HL-60 (cell line): ENCODE measurements around the gene PRRX1.

ENCODE experiments used
- DNase-seq, 2 experiments: peaks; one replicate each; pipeline ENCODE4 v3.0.0-alpha.2; 2010 to 2020; ENCODE audit warnings: low read depth in 1 of 2, low spot score in 1 of 2
- H3K27ac ChIP-seq: fragments of 250-450 bp; sonication (Bioruptor Pico); replicated peaks from 2 replicates; pipeline ENCODE4 v1.5.1; 2020; ENCODE audit warnings: mild to moderate bottlenecking, moderate library complexity
- H3K27me3 ChIP-seq: fragments of 250-450 bp; sonication (Bioruptor Pico); 2 replicates; pipeline ENCODE4 v1.5.1; 2021; ENCODE audit warnings: mild to moderate bottlenecking, moderate library complexity; ENCODE audit not compliant: insufficient read depth, poor library complexity, severe bottlenecking
- H3K4me3 ChIP-seq: replicated peaks from 2 replicates; pipeline ENCODE4 v1.5.1; 2011; ENCODE audit warnings: mild to moderate bottlenecking, control low read depth, low read length; ENCODE audit not compliant: insufficient read depth
- CTCF ChIP-seq: IDR thresholded peaks from one replicate; pipeline ENCODE4 v1.5.1; 2011; ENCODE audit warnings: low read length, control low read depth, inconsistent platforms; ENCODE audit not compliant: insufficient read depth
- GABPA ChIP-seq: IDR thresholded peaks from 2 replicates; pipeline ENCODE4 v1.6.1; 2012; ENCODE audit warnings: low read depth
- POLR2AphosphoS5 ChIP-seq: IDR thresholded peaks from 2 replicates; pipeline ENCODE4 v1.6.1; 2012; ENCODE audit warnings: low read depth
- SPI1 ChIP-seq: IDR thresholded peaks from 2 replicates; pipeline ENCODE4 v1.6.1; 2012; ENCODE audit warnings: low read depth, mild to moderate bottlenecking, borderline replicate concordance
- long read RNA-seq: library from polyadenylated mRNA; unstranded; transcript quantifications from one replicate; pipeline ENCODE4 v2.0.0, GENCODE V29; 2020
- TF ChIP-seq, protein P1 (sequence below): IDR thresholded peaks from 2 replicates; pipeline ENCODE4 v1.6.1; 2012; ENCODE audit warnings: low read depth; ENCODE audit not compliant: insufficient replicate concordance

PRRX1 gene
- long read RNA-seq, partial matches to known transcripts = 0 of 1 reads
- long read RNA-seq, other reads (novel, unspliced or antisense) = 1 of 1 reads

DNA sequence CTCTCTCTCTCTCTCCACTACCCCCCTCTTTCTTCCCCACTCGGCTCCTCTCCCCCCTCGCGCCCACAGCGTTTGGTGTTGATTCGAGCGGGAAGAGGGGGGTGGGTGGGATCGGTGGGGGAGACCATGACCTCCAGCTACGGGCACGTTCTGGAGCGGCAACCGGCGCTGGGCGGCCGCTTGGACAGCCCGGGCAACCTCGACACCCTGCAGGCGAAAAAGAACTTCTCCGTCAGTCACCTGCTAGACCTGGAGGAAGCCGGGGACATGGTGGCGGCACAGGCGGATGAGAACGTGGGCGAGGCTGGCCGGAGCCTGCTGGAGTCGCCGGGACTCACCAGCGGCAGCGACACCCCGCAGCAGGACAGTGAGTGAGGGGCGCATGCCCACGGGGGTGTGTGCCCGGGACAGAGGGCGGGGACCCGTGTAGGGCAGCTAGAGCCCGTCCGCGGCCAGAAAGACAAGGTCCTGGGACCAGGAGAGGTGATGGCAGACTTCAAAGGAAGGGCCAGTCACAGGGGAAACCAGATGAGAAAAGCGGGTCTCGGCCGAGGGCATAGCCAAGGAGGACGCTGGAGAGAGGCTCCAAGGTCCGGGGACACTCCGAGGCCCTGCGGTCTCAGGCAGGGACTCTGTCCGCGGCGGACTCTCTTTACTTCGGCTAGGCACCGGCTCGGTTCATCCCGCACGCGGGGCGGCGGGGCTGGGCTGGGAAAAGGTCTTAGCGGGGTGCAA, at the start of gene PRRX1:
Gene PRRX1, plus strand, starts transcription at position 39 of the 735 bp plus-strand sequence. Its CDS starts 88 bp downstream, at position 127.
- H3K27ac ChIP-seq = no peak within 1 kb of the TSS
- H3K4me3 ChIP-seq = no peak within 1 kb of the TSS
- H3K27me3 ChIP-seq = peaks cover 72% of the 10 kb centered on the region
- no peak for DNase-seq
- TF ChIP-seq, protein P1, sequence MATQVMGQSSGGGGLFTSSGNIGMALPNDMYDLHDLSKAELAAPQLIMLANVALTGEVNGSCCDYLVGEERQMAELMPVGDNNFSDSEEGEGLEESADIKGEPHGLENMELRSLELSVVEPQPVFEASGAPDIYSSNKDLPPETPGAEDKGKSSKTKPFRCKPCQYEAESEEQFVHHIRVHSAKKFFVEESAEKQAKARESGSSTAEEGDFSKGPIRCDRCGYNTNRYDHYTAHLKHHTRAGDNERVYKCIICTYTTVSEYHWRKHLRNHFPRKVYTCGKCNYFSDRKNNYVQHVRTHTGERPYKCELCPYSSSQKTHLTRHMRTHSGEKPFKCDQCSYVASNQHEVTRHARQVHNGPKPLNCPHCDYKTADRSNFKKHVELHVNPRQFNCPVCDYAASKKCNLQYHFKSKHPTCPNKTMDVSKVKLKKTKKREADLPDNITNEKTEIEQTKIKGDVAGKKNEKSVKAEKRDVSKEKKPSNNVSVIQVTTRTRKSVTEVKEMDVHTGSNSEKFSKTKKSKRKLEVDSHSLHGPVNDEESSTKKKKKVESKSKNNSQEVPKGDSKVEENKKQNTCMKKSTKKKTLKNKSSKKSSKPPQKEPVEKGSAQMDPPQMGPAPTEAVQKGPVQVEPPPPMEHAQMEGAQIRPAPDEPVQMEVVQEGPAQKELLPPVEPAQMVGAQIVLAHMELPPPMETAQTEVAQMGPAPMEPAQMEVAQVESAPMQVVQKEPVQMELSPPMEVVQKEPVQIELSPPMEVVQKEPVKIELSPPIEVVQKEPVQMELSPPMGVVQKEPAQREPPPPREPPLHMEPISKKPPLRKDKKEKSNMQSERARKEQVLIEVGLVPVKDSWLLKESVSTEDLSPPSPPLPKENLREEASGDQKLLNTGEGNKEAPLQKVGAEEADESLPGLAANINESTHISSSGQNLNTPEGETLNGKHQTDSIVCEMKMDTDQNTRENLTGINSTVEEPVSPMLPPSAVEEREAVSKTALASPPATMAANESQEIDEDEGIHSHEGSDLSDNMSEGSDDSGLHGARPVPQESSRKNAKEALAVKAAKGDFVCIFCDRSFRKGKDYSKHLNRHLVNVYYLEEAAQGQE = no peak
- TF ChIP-seq POLR2AphosphoS5 (no peak), CTCF (no peak), GABPA (no peak), SPI1 (no peak)

DNA sequence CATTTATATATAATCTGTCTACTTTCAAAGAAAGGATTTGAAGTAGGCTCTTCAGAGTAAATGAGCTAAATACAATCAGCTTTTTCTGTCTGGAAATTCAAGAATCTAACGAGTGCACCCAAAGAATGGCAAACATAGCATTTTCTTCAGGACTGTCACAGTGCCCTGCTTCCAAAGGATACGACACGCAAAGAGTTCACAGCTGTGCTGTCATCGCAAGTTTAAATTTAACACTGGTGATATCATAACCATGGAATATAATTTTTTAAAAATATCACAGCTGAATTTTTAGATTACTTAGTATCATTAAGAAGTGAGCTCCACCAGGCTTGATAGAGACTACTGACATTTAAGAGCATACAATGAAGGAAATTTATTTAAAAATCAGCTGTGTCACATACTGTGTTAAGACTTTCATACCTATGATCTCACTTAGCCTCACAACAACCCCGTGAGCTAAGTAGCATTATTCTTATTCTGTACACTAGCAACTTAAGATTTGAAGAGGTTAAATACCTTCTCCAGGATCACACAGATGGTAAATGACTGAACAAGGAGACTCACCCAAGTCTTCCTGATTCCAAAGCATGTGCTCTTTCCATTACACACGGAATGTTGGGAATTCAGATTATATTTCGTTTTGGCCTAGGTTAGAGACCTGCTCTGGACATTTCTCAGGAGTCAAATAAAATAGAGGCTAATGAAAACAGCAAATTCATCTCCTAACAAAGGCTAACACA, 46.2 kb upstream of the PRRX1 start:
- H3K27ac ChIP-seq = no peak overlapping the region
- TF ChIP-seq POLR2AphosphoS5 = no peak
- no peak for TF ChIP-seq GABPA
- TF ChIP-seq SPI1 = no peak
- no peak for TF ChIP-seq CTCF
- TF ChIP-seq, protein P1 = no peak
- DNase-seq = no peak
- no peak overlapping the region for H3K4me3 ChIP-seq
- H3K27me3 ChIP-seq = peaks cover 3% of the 10 kb centered on the region

GRCh38 chr1:170618421-170618820, 45.5 kb upstream of the PRRX1 start:
- H3K27me3 ChIP-seq = peaks cover 3% of the 10 kb centered on the region
- TF ChIP-seq POLR2AphosphoS5 (no peak), CTCF (no peak)
- no peak for DNase-seq
- H3K4me3 ChIP-seq = no peak overlapping the region
- no peak overlapping the region for H3K27ac ChIP-seq
